OCI-LY3 (cell line): ENCODE data around the gene FNIP2.

Experiments
- H2AFZ ChIP-seq: fragments of 200-600, 300-600 bp; shearing (Covaris generic); 2 replicates; pipeline ENCODE4 v1.6.0; 2014; ENCODE audit warnings: antibody characterized with exemption, low read depth, low read length
- H3K27ac ChIP-seq: fragments of 200-600, 300-600 bp; sonication (generic); 2 replicates; pipeline ENCODE4 v1.5.1; 2014; ENCODE audit warnings: mild to moderate bottlenecking, low read length, moderate library complexity, mixed read lengths
- H3K27me3 ChIP-seq: fragments of 200-600, 300-600 bp; sonication (generic); 2 replicates; pipeline ENCODE4 v1.6.1; 2014; ENCODE audit warnings: low read depth, low read length, mixed read lengths
- H3K36me3 ChIP-seq: fragments of 200-600, 300-600 bp; sonication (generic); replicated peaks from 2 replicates; pipeline ENCODE3; 2014; ENCODE audit warnings: low read depth, low read length, mixed read lengths
- H3K4me1 ChIP-seq: fragments of 300-600, 200-600 bp; sonication (generic); 2 replicates; pipeline ENCODE4 v1.6.1; 2014; ENCODE audit warnings: low read length, mixed read lengths
- H3K4me2 ChIP-seq: fragments of 200-600, 300-600 bp; sonication (generic); 2 replicates; pipeline ENCODE4 v1.6.1; 2014; ENCODE audit warnings: low read length, mixed read lengths
- H3K4me3 ChIP-seq: fragments of 300-600, 200-600 bp; sonication (generic); 2 replicates; pipeline ENCODE4 v1.5.1; 2014; ENCODE audit warnings: antibody characterized with exemption, mild to moderate bottlenecking, low read length, moderate library complexity
- H3K79me2 ChIP-seq: fragments of 300-600, 200-600 bp; shearing (Covaris generic); 2 replicates; pipeline ENCODE4 v1.6.1; 2014; ENCODE audit warnings: mild to moderate bottlenecking, low read length, mixed read lengths
- H3K9ac ChIP-seq: fragments of 300-600, 200-600 bp; shearing (Covaris generic); 2 replicates; pipeline ENCODE4 v1.6.0; 2014; ENCODE audit warnings: mild to moderate bottlenecking, low read length, moderate library complexity
- H3K9me3 ChIP-seq: fragments of 200-600, 300-600 bp; shearing (Covaris generic); 2 replicates; pipeline ENCODE4 v1.6.1; 2014; ENCODE audit warnings: low read length, mixed read lengths; ENCODE audit not compliant: insufficient read depth
- H4K20me1 ChIP-seq: fragments of 200-600, 300-600 bp; sonication (generic); 2 replicates; pipeline ENCODE4 v1.6.1; 2016; ENCODE audit warnings: low read length, mixed read lengths; ENCODE audit not compliant: insufficient read depth
- CTCF ChIP-seq: fragments of 200-600, 300-600 bp; sonication (generic); IDR thresholded peaks from 2 replicates; pipeline ENCODE4 v1.5.1; 2014; ENCODE audit warnings: antibody characterized with exemption, low read length, low read depth
- EZH2phosphoT487 ChIP-seq: fragments of 200-600 bp; shearing (Covaris generic); IDR thresholded peaks from 2 replicates; pipeline ENCODE4 v1.6.1; 2018; ENCODE audit warnings: antibody characterized with exemption, mixed run types, low read depth

Gene FNIP2

GRCh38 chr4:158777423-158778155, 8.8 kb downstream of the FNIP2 start:
- no peak for TF ChIP-seq CTCF
- TF ChIP-seq EZH2phosphoT487, result no peak
- Histone ChIP-seq H3K36me3 (no peaks in the 10 kb centered on the region), H3K9ac (no peak overlapping the region), H3K4me1 (peaks cover 7% of the 10 kb centered on the region), H3K79me2 (no peaks in the 10 kb centered on the region), H3K9me3 (no peaks in the 10 kb centered on the region), H3K27me3 (peaks cover 61% of the 10 kb centered on the region), H3K4me2 (peak overlapping the region; percentile 24), H2AFZ (no peak overlapping the region), H4K20me1 (no peaks in the 10 kb centered on the region), H3K27ac (no peak overlapping the region), H3K4me3 (no peak overlapping the region)

GRCh38 chr4:158778156-158778711, 9.4 kb downstream of the FNIP2 start:
- Histone ChIP-seq H3K4me2 (peak overlapping the region; percentile 24), H3K36me3 (no peaks in the 10 kb centered on the region), H3K9me3 (no peaks in the 10 kb centered on the region), H3K79me2 (no peaks in the 10 kb centered on the region), H3K4me1 (peaks cover 7% of the 10 kb centered on the region), H3K4me3 (no peak overlapping the region), H3K9ac (no peak overlapping the region), H4K20me1 (no peaks in the 10 kb centered on the region), H3K27ac (no peak overlapping the region), H3K27me3 (peaks cover 60% of the 10 kb centered on the region), H2AFZ (no peak overlapping the region)
- no peak for TF ChIP-seq EZH2phosphoT487

- Histone ChIP-seq H3K4me3 (no peak overlapping the region), H3K9ac (no peak overlapping the region), H3K27ac (no peak overlapping the region), H3K36me3 (no peaks in the 10 kb centered on the region), H3K79me2 (no peaks in the 10 kb centered on the region), H3K9me3 (no peaks in the 10 kb centered on the region), H3K4me1 (peaks cover 7% of the 10 kb centered on the region), H2AFZ (no peak overlapping the region), H3K4me2 (no peak overlapping the region), H3K27me3 (peaks cover 61% of the 10 kb centered on the region), H4K20me1 (no peaks in the 10 kb centered on the region)
- no peak for TF ChIP-seq CTCF
- TF ChIP-seq EZH2phosphoT487, result no peak
Measured at GRCh38 chr4:158778712-158779111, 9.9 kb downstream of the FNIP2 start.

- Histone ChIP-seq H3K9ac (no peak overlapping the region), H3K9me3 (no peaks in the 10 kb centered on the region), H3K27ac (no peak overlapping the region), H2AFZ (no peak overlapping the region), H3K4me1 (peaks cover 7% of the 10 kb centered on the region), H3K36me3 (no peaks in the 10 kb centered on the region), H4K20me1 (no peaks in the 10 kb centered on the region), H3K4me3 (no peak overlapping the region), H3K79me2 (no peaks in the 10 kb centered on the region), H3K27me3 (peaks cover 58% of the 10 kb centered on the region), H3K4me2 (no peak overlapping the region)
- TF ChIP-seq EZH2phosphoT487 (no peak), CTCF (no peak)
Measured at GRCh38 chr4:158781963-158782362, 13.1 kb downstream of the FNIP2 start.
